NCI-H82 (cell line): ENCODE results near the gene AFG3L2.

Experiments
- DNase-seq: peaks from one replicate; lab custom pipeline; 2025; lab: John Stamatoyannopoulos, UW

Gene AFG3L2

DNA sequence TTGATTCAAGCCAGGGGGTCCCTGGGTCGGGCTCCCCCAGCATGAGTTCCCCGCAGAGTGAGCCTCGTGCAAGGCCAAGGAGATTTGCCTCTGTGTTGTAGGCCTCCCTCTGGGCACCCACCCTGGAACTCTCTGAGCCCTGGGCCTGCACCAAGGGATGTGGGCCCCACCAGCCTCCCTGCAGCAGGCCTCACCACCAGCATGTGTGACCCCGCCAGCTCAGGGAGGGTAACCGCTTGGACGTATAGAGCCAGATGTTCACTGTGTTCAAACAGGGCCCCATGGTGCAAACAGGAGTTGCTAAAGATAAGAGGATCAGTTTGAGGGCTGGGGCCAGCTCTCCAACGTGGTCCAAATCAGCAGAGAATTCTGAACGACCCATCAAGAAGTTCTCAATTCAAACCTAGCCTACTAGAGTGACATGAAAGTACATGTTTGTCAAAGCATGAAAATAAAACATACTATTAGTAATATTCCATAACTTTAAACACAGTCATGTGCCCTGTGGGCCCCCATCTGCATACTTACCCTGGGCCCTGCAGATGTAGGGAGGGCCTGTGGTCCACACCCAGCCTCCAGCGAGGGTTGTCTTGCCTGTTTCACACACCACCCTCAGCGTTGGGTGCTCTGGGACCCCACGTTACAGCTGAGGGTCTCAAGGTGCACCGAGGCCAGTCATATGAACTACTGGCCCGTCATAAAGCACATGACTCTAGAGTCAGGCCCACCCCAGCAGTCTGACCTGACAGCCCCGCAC, 74.5 kb downstream of the AFG3L2 start:
- DNase-seq, result peak; percentile 78

DNA sequence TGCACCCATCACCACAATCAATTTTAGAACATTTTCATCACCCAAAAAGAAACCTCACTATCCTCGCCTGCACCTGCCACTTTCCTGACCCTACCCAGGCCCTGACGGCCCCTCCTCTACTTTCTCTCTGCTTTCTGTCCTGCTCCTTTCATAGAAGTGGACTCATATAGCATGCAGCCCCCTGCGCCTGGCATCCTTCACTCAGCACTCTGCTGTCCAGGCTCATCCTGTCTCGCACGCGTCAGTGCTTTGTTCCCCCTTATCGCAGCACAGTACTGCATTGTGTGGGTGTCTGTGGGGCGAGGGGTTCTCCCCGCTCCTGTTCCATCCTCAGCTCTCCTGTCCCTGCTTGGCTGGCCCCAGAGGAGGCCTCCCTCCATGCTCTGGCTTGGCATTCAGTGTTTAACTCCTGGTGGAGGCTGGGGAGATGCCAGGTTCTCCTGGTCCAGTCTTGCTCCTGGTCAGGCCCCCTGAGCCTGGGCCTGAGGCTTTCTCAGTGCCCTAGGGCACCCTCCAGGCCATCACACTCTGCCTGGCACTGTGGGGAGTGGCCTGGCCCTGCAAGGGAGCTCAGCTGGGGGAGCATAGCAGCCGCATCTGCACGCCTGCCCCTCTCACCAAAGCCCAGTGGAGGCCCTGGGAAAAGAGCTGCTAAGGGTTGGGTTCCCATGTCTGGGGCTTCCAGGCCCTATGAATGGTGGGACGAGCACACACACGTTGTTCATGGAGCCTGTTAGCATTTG, 75.6 kb downstream of the AFG3L2 start:
- DNase-seq, result no peak

DNA sequence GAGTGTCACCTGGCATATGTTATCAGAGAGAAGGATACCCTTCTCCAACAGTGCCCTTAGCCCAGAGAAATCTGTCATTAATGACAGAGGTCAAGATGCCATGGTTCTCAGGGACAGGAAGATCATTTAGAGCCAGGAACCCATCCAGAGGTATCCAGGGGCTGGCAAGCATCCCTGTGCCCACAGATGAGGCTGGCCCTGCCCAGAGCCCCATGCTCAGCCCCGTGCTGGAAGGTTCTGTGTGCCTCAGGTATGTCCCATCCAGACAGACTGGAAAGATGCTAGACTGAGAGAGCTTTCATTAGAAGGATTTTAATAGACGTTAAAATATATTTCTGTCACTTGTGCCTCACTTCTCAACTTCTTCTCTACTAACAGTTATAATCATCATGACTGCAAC, 77.2 kb downstream of the AFG3L2 start:
- DNase-seq, result no peak

DNA sequence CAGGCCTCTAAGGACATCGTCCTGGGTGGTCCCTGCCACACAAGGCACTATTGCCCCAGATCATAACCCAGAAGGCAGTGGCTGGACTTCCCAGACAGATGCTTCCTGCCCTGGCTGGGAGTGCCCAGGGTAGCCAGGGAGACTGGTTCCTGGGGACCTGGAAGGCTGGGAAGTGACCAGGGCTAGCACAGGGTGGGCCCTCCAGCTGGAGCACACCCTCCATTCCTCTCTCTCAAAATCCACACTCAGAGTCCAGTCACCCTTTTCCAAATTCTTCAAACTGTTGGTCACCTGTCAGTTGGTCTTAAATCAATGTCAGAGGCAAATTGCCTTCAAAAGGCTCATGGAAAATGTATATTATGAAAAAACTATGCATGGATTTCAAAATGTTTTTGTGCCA, 80.6 kb downstream of the AFG3L2 start:
- DNase-seq, result no peak

DNA sequence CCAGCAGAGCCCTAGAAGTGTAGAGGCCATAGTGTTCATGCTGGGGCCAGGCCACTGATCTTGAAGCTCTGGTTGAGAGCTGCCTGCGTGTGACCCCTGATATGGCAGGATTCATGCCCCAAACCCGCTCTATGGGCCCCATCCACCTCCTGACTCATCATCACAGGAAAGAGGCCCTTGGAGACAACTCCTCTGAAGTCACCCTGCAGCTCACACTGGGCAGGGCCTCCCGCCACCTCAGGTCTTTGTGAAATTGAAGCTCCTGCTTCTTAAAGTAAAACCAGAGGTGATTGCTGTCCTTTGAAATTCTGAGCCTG, 81.0 kb downstream of the AFG3L2 start:
- DNase-seq, result no peak

DNA sequence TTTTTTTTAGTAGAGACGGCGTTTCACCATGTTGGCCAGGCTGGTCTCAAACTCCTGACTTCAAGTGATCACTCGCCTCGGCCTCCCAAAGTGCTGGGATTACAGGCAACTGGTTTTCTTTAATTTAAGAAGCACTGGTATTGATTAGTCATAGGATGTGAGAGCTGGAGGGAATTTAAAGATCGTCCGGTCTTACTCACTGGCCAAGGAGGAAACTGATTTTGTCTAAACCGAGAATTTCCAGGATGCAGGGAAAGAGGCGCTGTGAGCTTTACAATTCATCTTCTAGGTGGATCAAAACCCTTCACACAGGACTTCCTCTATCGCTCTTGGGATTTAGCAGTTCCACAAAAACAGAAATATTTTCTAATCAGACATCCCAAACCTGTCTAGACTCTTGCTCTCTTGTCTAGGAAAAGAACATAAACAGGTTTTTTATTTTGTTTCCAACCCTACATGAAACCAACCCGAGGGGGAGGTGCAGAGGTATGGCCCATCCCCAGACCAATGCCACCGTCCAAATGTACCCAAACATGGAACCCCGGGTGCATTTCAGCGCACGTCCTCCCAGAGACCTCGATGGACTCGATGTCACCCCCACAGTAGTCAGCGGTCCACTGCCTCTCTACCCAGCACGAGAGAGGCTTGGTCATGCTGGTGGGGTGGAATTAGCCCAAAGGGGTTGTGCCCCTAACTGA, 81.5 kb downstream of the AFG3L2 start:
- no peak for DNase-seq

DNA sequence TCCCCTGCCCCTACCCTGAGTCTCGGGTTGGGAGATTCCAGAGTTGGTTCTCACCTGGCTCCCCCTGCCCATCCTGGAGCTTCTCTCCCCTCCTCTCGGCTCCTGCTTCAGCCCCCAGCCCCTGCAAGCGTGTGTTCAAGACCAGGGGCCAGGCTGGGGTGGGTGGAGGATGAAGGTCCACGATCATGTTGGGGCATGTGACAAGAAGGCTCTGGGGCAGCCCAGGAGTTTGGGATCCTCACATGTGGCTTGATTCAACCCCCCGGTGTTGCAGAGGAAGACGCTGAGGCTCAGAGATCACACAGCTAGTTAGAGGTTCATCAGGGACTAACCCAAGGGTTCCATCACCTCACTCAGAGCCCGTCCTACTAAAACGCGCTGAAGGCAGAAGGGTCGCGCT, 83.2 kb downstream of the AFG3L2 start:
- DNase-seq, result no peak

DNA sequence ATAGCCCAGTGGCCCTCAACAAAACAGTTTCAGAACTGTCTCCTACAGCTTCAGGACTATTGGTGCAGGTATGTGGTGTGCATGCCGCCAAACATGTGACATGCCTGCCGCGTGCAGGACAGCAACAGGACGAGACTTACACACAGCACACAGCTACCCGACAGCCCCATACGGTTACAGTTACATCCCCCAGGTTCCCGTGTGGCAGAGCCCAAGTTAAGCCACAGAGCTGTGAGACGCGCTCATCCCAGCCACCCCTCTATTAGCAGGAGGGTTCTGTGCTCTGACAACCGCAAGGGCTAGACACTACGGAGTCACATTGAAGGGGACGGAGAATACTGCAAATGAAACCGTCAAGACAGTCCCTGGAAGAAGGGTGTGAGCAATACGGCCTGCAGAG, 85.3 kb downstream of the AFG3L2 start:
- no peak for DNase-seq

DNA sequence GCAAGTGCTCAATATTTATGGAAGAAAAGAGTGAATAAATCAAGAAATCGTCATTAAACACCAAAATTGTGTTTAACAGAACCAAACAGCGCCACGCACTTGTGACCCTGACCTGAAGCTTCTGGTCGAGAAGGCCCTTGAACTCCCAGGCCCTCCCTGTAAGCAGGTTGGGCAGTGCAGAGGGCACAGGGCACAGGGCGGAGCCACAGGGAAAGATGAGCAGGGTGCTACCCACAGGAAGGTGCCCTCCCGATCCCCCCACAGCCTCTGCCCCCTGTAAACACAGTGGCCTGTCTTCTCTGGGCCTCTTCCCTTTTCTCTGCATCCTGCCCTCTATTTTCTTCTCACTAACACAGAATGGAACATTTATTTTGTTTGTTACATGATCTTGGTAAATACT, 85.9 kb downstream of the AFG3L2 start:
- no peak for DNase-seq

DNA sequence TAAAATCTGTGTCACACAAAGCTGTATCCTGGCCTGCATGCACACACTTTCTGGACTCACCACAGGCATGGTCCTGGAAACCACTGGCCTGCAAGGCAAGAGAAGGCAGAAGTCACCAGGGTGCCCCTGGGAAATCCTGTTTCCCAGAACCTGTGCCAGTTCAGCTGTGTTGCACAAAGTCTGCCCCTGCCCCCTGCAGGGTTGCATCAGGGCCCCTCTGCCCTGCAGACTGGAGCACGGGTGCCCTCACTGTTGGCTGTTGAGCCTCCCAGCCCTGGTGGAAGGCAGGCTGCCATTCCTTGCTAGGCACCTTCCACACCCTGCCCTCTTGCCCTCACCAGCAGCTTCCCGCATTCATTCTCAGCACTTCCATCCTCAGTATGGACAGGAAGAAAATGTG, 86.9 kb downstream of the AFG3L2 start:
- no peak for DNase-seq

DNA sequence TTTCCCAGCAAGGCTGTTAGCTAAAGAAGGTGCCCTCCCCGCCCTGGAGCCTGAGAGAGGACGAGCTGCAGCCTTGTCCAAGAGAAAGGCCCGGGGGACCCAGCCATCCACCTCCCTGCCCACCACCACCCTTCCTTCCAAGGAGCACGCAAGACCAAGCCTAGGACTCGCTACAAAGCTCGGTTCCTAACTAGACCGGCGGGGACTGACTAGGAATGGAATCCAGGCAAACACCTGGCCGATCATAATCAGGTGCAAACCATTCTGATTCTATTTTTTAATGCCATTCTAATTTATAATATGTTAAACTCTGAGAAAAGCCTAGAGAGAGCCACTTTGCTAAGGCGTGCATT, 88.6 kb downstream of the AFG3L2 start:
- no peak for DNase-seq

DNA sequence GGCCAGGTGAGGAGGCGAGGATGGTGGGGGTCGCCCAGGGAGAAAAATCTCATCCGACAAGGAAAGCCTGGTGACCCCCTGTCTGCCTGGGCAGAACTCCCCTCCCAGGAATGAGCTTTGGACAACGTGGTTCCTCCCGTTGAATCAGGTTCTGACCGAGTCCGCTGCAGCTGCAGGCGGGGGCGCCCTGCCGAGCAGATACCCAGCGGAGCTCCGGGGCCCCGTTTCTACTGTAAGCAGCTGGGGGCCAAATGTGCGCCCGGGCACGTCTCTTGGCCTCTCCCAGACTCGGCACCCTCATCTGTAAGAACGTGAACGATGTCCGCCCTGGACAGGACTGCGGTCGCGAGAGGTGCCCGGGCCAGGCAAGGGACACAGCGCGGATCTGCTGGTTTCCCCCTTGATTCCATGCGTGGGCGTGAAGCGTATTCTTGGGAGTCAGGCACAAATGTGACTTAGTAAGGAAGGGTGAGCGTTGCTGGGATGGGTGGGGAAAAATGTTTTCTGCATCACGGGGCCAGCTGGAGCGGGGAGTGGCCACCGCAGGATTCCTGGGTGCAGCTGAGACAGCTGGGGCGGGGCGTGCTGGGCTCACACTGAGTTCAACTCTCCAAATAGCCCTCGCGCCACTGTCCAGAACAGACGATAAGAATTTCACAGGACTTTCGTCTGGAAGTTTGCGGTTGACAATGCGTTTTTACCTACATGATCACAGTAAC, 89.2 kb downstream of the AFG3L2 start:
- peak; percentile 35 for DNase-seq

DNA sequence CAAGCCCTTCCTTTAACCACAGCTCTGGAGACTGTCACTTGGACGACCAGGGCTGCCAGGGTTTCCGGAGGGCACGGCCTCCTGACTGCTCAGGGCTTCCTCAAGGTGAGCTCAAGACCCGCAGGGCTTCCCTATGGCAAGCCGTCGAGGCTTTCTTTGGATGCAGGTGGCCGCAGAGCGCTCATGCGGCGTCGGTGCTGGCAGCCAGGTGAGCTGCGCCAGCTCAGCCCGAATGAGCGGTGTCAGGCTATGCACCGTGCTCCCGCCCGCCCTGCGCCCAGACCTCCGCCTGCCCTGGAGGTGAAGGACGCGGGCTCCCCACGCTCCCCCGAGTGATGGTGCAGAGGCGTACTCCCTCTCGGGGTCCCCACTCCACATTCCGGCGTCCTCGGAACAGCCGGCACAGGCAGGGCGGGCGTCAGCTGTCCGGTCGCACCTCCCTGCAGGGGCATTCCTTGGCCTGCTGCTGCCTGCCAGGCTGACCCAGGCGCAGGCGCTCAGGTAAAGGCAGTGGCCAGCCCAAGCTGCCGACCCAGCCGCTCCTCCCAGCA, 89.8 kb downstream of the AFG3L2 start:
- DNase-seq, result no peak

DNA sequence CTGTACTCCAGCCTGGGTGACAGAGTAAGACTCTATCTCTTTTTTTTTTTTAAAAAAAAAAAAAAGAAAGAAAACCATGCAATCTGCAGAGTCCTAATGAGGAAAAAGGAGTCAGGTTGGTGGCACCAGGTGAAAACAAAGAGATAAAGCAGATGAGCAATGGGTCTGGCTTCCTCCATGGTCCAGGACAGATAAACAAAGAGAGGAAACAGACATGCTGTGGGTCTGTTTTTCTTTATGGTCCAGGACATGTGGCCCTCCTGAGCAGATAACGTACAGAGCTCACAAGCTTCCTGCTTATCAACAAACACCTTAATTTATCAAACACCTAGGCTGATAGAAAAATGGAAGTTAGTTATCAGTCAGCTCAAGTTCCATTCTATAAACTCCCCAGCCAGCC, 93.4 kb downstream of the AFG3L2 start:
- DNase-seq, result no peak

DNA sequence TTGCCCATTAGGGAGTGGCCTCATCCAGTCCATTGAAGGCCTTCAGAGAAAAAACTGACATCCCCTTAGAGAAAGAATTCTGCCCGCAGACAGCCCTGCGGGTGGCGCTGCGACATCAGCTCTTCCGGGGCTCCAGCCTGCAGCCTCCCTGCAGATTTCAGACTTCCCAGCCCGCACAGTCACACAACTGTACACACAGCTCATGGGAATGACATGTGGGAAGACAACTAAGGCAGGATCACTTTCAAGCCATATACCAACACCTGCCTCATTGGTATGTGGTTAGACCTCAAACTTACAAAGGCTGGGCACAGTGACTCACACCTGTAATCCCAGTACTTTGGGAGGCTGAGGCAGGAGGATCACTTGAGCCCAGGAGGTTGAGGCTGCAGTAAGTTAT, 93.8 kb downstream of the AFG3L2 start:
- DNase-seq, result peak; percentile 28

DNA sequence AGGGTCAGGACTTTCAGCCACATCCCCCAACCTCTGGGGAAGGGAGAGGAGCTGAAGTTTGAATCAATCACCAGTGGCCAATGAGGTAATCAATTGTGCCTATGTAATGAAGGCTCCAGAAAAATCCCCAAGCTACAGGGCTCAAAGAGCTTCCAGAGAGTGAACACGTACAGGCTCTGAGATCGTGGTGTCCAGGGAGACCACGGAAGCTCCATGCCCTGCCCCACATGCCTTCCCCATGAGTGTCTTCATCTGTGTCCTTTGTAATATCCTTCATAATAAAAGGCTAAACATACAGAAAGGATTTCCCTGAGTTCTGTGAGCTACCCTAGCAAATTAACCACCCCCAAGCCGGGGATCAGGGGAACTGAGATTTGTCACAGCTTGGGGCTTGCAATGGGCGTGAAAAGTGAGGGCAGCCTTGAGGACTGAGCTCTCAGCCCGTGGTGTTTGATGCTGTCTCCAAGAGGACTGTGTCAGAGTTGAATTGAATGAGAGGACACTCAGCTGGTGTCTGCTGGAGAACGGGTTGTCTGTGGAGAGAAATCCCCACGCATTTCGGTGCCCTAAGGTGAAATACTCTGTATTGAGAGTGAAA, 94.5 kb downstream of the AFG3L2 start:
- DNase-seq, result no peak

DNA sequence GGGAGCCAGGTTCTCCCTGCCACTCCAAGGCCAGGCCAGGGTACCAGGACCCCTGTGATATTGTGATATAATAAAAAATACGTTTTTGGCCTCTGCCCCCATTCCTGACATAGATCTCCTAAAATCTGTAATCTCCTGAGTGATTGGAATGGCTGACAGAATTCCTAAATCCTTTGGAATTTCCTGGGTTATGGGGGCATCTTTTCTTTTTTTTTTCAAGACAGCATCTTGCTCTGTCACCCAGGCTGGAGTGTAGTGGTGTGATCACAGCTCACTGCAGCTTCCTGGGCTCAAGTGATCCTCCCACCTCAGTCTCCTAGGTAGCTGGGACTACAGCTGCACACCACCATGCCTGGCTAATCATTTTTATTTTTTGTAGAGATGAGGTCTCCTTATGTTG, 95.2 kb downstream of the AFG3L2 start:
- DNase-seq, result no peak

DNA sequence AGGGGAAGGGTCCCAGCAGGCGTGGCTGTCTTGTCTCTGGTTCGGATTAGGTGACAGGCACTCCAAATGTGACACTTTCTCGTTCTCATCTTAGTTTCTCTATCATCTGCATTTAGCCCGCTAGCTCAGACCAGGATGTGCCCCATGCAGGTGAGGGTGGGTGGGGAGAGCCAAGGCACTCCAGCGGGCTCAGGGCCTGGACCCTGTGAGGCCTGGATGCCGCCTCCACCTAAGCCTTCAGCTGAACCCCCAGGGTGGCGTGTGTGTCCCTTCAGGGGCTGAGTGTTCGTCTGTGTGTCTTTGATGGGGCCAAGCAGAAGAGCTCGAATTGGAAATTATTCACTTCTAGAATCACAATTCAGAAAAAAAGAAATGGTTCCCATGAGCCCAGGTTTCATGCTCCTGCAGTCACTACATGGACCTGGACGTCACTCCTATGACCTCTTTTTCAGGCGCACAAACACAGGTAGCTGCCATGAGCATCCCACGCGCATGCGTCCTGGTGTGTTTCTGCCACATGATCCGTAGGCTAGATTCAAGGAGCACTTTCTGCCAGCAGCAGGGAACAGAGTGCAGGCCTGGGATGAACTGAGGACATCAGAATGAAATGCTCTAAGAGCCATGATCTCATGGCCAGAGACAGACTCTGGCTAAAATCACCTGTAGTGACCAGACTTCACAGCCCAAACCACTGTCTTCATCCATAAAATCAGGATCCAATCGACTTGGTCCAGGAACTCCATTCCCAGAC, 97.1 kb downstream of the AFG3L2 start:
- DNase-seq, result no peak
